HG02642 (cell line): ENCODE measurements around the gene CNBP.
A peak's percentile ranks its signal among the peaks of the same experiment; 100 is the strongest.
"Not testable (repeated sequence)": the region's sequence is repeated elsewhere in the genome, so short reads cannot be mapped to it uniquely, and the experiment has no call there.

Source experiments
- ATAC-seq: cut with Tn5 transposase; IDR thresholded peaks from one replicate; pipeline ENCODE4 v1.9.1; 2021; ENCODE audit warnings: mild to moderate bottlenecking; ENCODE audit not compliant: unreplicated experiment, poor library complexity

CNBP gene

GRCh38 chr3:129136275-129136674 is 47.4 kb downstream of the CNBP start:
- not testable (repeated sequence) for ATAC-seq

GRCh38 chr3:129132097-129132866 is 51.4 kb downstream of the CNBP start:
- ATAC-seq: no peak

DNA sequence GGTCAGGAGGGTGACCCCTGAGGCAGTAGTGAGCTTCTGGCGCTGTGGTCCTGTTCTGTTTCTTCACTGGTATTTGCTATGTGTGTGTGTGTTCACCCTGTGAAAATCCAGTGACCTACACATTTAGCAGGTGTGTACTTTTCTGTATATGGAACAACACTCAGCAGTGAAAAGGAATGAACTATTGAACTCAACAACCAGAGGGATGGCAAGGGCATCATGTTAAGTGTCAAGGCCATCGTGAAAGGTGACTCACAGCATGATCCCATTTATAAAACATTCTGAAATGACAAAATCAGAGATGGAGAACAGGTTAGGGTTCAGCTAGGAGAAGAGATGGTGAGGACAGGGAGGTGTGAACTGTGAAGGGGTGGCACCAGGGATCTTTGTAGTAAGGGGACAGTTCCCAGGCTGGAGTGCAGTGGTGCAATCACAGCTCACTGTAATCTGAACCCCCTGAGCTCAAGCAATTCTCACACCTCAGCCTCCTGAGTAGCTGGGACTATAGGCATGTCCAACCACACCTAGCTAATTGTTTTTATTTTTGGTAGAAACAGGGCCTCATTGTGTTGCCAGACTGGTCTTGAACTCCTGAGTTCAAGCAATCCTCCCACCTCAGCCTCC is 52.1 kb downstream of the CNBP start:
- ATAC-seq: no peak

DNA sequence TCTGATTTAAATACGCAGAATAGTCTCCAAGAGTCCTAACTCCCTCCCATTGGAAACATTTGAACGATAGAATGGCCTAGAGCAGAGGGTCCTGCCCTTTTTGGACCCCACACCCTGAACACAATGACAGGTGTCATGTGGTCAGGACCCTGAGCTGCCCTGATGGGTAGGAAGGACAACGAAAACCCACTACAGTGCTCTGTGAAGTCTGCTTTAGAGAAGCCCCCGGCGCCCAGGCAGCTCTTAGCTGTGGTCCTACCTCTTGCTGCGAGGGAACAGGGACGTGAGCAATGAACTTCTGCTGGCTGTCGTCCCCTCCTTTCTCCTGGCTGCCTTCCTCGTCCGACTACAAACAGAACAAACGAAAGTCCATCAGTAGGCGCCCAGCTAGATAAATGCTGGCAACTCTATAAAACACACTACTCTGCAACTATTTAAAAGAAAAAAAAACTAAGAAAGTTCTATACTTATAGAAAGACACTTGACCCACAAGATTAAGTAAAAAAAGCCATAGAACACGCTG is 53.3 kb downstream of the CNBP start:
- no peak for ATAC-seq

DNA sequence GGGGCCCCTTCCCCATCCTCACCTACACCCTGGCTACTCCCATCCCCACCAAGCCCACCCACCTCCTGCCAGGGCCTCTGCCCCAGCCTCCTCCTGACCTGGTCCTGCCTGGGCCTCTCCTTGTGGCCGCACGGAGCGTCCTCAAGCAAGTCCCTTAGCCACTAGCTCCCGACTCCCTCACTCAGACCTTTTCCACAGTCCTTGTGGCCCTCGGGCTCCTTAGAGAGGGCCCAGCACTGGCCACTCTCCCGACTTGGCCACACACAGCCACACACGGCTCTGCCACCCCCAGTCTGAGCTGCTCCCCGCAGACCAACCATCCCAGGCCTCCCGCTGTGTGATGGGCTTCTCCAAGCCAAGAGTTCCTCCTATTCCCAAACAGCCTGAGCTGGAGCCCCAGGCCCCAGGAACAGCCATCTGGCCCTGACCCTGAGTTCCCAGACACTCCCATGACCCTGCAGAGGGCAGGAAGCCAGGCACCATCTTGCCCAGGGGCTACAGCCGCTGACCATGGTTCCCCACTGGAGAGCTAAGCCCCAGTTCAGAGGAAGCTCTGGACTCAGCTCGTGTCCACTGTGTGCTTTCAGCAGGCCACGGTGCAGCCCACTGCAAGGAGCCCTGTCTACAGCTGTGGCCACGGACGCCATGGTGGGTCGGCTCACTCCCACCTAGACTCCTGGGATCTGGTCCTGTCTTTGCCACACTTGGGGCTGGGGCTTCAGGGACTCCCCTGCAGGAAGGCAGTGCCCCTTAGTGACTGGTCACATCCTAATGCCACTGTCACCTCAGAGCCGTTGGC is 55.1 kb downstream of the CNBP start:
- ATAC-seq: no peak

DNA sequence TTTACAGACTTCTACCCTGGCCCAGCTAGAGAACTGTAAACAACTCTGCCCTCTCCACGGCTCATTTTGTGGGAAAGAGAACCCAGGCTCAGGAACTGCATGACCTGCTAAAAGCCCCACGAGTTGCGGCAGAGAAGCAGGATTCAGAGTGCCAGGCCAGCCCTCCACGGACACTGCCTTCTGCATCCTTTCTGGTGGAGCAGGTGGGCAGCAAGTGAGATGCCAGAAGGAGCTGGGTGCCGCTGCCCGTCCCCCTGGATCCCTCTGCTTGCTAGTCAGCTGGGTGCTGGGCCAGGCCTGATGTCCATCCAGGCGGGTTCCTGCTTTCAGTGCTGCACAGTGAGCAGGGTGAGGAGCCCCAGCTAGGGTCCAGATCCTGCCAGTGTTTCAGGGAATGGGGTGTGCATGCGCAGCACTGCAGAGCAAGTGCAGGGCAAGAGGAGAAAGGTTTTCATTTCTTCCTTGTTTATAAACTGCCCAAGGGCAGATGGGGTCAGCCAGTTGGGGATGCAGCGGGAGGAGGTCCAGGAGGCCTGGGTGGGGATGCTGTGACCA is 56.9 kb downstream of the CNBP start:
- ATAC-seq: no peak

DNA sequence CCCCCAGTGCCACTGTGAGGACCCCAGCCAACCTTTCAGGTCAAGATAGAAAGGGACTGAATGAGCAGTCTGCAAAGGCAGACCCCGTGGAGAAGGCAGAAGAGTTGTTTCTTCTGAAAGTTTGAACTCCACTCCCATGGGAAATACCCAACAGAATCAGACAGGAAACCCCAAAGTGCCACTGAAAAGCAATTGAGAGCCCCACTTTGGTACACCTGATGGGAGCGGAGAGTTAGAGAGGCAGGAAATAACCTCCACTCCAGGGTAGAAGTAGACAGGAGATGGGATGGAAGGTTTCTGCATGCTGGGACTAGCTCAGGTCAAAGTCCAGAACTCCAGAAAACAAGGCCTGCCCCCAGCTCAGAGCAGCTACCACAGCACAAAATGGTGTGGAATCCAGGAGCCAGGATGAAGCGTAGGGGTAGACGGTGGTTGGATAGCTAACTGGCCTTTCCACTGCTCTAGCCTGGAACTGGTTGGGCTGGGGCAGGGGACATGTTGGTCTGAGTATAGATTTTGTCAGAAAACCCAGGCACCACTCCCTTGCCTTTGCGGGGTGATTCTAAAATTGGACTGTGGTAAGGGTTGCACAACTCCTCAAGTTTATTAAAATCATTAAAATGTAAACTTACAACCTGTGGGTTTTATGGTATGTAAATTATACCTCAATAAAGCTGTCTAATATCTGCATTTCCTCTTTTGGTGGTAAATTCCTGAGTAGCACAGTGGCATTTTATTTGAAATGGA is 60.2 kb downstream of the CNBP start:
- no peak for ATAC-seq

DNA sequence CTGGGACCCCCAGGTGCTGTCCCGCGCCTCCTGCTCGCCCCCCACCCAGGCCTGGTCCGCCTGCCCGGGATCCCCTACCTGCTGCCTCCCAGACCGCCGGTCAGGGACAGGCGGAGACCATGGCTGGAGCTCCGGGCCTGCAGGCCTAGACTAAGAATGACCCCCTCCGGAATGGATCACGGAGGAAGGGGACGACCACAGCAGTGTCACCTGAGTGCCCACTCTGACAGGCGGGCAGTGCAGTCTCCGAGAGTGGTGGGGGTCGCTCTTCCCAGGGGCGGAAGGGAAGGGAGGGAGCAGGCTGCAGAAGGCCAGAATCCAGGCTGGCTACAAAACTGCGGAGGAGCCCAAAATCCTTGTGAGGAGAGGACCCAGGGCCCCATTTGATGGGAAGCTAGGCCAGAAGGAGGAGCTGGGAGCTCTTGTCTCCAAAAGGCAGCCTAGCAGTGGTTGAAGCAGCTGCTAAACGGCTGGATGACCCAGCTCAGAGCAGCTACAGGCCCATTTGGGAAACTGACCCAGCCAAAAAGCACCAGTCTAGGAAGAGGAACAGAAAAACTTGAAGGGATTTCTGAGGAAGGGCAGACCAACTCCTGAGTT is 61.2 kb downstream of the CNBP start:
- ATAC-seq: no peak

DNA sequence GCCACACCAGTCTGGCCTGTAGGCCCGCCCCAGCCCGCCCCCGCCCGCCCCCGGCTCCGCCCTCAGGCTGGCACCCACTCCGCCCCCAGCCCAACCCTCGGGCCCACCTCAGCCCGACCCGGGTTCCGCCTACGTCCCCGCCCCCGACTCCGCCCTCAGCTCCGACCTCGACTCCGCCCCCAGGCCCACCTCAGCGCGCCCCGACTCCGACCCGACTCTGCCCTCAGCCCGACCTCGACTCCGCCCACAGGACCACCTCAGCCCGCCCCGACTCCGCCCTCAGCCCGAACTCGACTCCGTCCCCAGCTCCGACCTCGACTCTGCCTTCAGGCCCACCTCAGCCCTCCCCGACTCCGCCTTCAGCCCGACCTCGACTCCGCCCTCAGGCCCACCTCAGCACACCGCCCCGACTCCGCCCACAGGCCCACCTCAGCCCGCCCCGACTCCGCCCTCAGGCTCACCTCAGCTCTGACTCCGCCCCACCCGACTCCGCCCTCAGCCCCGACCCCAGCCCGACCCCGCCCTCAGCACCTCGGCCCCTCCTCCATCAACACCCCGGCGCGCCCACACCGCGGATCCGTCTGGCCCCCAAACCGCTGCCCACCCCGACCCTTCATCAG is 61.8 kb downstream of the CNBP start, which contains the start of gene RAB43:
Gene RAB43, minus strand, starts transcription at position 13 of the 620 bp plus-strand sequence. CDS start 315 bp downstream, outside the sequence.
- ATAC-seq: peak; percentile 51

GRCh38 chr3:129121016-129121791 is 62.5 kb downstream of the CNBP start:
- ATAC-seq: peak; percentile 3

DNA sequence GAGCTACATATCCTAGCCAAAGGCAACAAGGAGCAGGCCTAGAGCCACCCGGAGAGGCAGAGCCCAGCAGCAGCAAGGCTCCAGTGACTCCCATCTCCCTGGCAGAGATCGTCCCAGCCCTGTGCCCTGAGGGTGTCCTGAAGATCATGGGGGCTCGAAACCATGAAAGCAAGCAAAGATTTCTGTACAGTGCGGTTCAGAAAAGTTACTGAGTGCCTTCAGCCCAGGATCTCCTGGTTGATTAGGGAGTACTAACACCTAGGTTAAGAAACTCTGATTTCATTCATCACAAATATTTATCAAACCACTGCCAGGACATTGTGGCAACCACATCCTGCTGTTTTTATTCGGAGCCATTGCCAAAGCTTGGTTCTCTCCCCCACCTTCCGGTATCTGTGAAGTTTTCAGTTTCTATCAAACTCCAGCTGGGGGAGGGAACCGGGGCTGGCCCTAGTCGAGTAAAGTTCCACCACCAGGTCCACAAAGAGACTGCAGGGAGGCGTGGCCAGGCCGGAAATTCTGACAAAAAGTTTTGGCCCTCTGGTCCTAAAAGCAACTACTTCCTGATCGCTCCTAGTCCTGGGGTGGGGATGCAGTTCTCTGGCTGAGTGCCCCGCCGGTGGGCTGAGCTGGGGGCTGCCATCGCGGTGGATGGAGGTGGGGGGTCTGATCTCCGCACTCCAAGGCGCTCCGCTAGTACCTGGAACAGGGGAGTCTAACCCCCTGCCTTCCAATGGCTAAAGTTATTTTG is 63.3 kb downstream of the CNBP start:
- peak; percentile 66 for ATAC-seq

GRCh38 chr3:129119365-129120100 is 64.2 kb downstream of the CNBP start:
- no peak for ATAC-seq

GRCh38 chr3:129118745-129119144 is 65.0 kb downstream of the CNBP start:
- ATAC-seq: no peak
